K562 (cell line): Measurements from ENCODE around the gene CRCP. TPM values are rescaled to one million over a fixed set of nuclear protein-coding genes. Genes with fewer than 3 reads are reported as not detected.

Experiments
- BHLHE40 ChIP-seq: IDR thresholded peaks from 2 replicates; pipeline ENCODE4 v1.6.1; 2011; ENCODE audit warnings: low read length, improper control_type of control experiment
- CSDE1 ChIP-seq, 2 experiments: fragments of 450-650 bp; IDR thresholded peaks; 2 replicates each; pipeline ENCODE4 v1.6.1; 2016; ENCODE audit warnings: mild to moderate bottlenecking in 1 of 2
- EHMT2 ChIP-seq: fragments of 450-650 bp; IDR thresholded peaks from 2 replicates; pipeline ENCODE4 v1.6.1; 2018; ENCODE audit warnings: antibody characterized with exemption
- FOSL1 ChIP-seq: fragments of 200-800 bp; sonication (Bioruptor generic); conservative IDR thresholded peaks from 2 replicates; pipeline ENCODE4 v1.6.1; 2016; ENCODE audit warnings: missing genetic modification characterization, missing compliant biosample characterization
- FOXJ3 ChIP-seq: sonication (generic); formaldehyde crosslinking; IDR thresholded peaks from 2 replicates; pipeline ENCODE4 v1.4.0; 2020; ENCODE audit warnings: mild to moderate bottlenecking, missing genetic modification reagents
- NFE2L1 ChIP-seq: fragments of 450-650 bp; IDR thresholded peaks from 2 replicates; pipeline ENCODE4 v1.6.1; 2016; ENCODE audit warnings: missing genetic modification characterization, low read depth, mild to moderate bottlenecking, missing compliant biosample characterization, moderate library complexity, borderline replicate concordance
- POLR2A ChIP-seq: fragments of 450-650 bp; conservative IDR thresholded peaks from 2 replicates; pipeline ENCODE4 v1.6.1; 2016
- PYGO2 ChIP-seq: fragments of 450-650 bp; IDR thresholded peaks from 2 replicates; pipeline ENCODE4 v1.6.1; 2016; ENCODE audit warnings: mild to moderate bottlenecking, missing genetic modification characterization, moderate library complexity, missing compliant biosample characterization
- RCOR1 ChIP-seq, 2 experiments: IDR thresholded peaks; 2 replicates each; pipeline ENCODE4 v1.6.1; 2012; ENCODE audit warnings: low read depth in 2 of 2, low read length in 2 of 2, borderline replicate concordance in 1 of 2, improper control_type of control experiment in 1 of 2
- SIX5 ChIP-seq, 2 experiments: IDR thresholded peaks; 2 replicates each; pipeline ENCODE4 v1.6.1; 2011; ENCODE audit warnings: low read length in 2 of 2, borderline replicate concordance in 1 of 2, low read depth in 1 of 2, mild to moderate bottlenecking in 1 of 2, moderate library complexity in 1 of 2; ENCODE audit not compliant: insufficient read depth in 1 of 2
- SMAD3 ChIP-seq: fragments of 450-650 bp; formaldehyde crosslinking; conservative IDR thresholded peaks from 2 replicates; pipeline ENCODE4 v1.4.0; 2020; ENCODE audit warnings: mild to moderate bottlenecking
- SUPT5H ChIP-seq: fragments of 450-650 bp; IDR thresholded peaks from 2 replicates; pipeline ENCODE4 v1.6.1; 2016
- TEAD1 ChIP-seq, 2 experiments: fragments of 450-650 bp in 1 of 2; sonication (generic) in 1 of 2; formaldehyde crosslinking; IDR thresholded peaks; 2 replicates each; pipeline versions ENCODE4 v1.4.0 to v1.8.0; 2020 to 2022; ENCODE audit warnings: mild to moderate bottlenecking in 2 of 2, missing genetic modification reagents in 1 of 2
- ZNF24 ChIP-seq: fragments of 450-650 bp; IDR thresholded peaks from 2 replicates; pipeline ENCODE4 v1.6.1; 2016
- ZNF354B ChIP-seq: fragments of 250-450 bp; sonication (Bioruptor Pico); IDR thresholded peaks from 2 replicates; pipeline ENCODE4 v1.4.0; 2020
- polyA plus RNA-seq, 8 experiments: library from polyadenylated mRNA; depleted of rRNA in 4 of 8; stranded (reverse) in 5 of 8; unstranded in 3 of 8; fragments of >200 nt; fragmentation: Nextera tagmentation in 2 of 8; fragmentation: Illumina TruSeq in 1 of 8; extraction: Ambion mirVana in 2 of 8; extraction: Trizol in 1 of 8; gene quantifications; 2 replicates each; pipeline versions ENCODE4 v1.2.1 to v1.2.3, GENCODE V29; 2011 to 2014; ENCODE audit warnings: inconsistent platforms in 1 of 8, missing spikeins in 1 of 8
- total RNA-seq, 7 experiments: library from RNA; depleted of rRNA in 6 of 7; stranded (reverse); fragments of >200 nt in 6 of 7; fragmentation: Illumina TruSeq in 2 of 7; extraction: Trizol in 2 of 7; gene quantifications; 2 replicates each; pipeline versions ENCODE4 v1.2.1 to v1.2.3, GENCODE V29; 2011 to 2021; ENCODE audit warnings: low replicate concordance in 1 of 7
- TF ChIP-seq, protein P1 (sequence below): fragments of 450-650 bp; IDR thresholded peaks from 2 replicates; pipeline ENCODE4 v1.6.1; 2016; ENCODE audit warnings: mild to moderate bottlenecking, moderate library complexity
- TF ChIP-seq, protein P2 (sequence below): fragments of 250-450 bp; sonication (Bioruptor Pico); IDR thresholded peaks from 2 replicates; pipeline ENCODE4 v1.5.0; 2021

Gene CRCP
- total and polyA plus RNA-seq, 9 of the 15 experiments (the other 6 are each of a cell fraction or from before 2014, with no cell fraction given) = 22.1 to 58.3 (median 43.4) TPM

DNA sequence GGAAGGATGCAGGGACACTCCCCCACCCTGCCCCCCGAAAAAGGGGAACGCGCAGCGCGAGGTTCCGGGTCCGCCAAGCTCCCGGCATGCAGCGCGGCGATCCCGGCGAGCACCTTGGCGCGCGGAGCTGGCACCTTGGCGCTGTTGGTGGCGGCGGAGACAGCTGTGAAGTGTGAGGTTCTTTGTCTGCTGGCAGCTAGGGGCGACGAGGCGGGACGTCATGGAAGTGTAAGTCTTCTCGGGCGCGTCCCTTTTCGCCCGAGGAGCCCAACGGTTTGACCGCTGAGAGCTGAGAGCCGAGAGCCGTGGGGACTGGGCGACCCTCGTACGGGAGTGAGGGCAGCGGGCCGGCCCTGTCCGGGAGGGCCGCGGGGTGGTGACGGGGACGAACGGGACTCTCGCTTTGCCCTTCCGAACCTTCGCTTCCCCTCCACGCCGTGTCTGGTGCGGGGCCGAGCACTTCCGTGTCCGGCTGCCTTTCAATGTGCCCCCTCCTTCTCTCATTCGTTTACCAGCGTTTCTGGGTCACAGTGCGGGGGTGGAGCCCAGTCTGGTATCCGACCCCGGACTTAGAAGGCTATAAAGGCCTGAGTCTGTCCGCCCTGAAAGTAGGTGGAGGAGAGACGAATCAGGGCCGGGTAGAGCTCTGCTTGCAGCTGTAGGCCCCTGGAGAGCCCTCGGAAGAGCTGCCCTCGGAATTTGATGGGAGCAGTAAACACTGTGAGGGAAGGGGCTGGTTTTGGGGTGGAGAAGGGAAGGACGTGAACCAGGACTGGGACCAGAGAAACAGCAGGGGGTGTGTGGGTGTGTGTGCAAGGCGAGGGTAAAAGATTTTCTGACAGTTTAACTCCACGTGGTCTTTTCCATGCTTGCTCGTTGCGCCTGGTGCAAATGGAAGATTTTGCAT, at the start of gene CRCP (continued):
- TF ChIP-seq TEAD1 (CRISPR knock-in tag; IDR thresholded peaks at IDR 0.05) = peak; percentile 63 to 91
- TF ChIP-seq SUPT5H = peak; percentile 96
- no peak for TF ChIP-seq FOSL1 (tag)
- no peak for TF ChIP-seq BHLHE40
- TF ChIP-seq ZNF24 = no peak
- TF ChIP-seq POLR2A = peak; percentile 98
- peak in 1 of 2 experiments; percentile 46; a peak in 1 of 4 replicates for TF ChIP-seq RCOR1 (IDR thresholded peaks at IDR 0.05; ENCODE audit: borderline replicate concordance in 1 of 2, low read depth in 2 of 2, low read length in 2 of 2)
- TF ChIP-seq, protein P1, sequence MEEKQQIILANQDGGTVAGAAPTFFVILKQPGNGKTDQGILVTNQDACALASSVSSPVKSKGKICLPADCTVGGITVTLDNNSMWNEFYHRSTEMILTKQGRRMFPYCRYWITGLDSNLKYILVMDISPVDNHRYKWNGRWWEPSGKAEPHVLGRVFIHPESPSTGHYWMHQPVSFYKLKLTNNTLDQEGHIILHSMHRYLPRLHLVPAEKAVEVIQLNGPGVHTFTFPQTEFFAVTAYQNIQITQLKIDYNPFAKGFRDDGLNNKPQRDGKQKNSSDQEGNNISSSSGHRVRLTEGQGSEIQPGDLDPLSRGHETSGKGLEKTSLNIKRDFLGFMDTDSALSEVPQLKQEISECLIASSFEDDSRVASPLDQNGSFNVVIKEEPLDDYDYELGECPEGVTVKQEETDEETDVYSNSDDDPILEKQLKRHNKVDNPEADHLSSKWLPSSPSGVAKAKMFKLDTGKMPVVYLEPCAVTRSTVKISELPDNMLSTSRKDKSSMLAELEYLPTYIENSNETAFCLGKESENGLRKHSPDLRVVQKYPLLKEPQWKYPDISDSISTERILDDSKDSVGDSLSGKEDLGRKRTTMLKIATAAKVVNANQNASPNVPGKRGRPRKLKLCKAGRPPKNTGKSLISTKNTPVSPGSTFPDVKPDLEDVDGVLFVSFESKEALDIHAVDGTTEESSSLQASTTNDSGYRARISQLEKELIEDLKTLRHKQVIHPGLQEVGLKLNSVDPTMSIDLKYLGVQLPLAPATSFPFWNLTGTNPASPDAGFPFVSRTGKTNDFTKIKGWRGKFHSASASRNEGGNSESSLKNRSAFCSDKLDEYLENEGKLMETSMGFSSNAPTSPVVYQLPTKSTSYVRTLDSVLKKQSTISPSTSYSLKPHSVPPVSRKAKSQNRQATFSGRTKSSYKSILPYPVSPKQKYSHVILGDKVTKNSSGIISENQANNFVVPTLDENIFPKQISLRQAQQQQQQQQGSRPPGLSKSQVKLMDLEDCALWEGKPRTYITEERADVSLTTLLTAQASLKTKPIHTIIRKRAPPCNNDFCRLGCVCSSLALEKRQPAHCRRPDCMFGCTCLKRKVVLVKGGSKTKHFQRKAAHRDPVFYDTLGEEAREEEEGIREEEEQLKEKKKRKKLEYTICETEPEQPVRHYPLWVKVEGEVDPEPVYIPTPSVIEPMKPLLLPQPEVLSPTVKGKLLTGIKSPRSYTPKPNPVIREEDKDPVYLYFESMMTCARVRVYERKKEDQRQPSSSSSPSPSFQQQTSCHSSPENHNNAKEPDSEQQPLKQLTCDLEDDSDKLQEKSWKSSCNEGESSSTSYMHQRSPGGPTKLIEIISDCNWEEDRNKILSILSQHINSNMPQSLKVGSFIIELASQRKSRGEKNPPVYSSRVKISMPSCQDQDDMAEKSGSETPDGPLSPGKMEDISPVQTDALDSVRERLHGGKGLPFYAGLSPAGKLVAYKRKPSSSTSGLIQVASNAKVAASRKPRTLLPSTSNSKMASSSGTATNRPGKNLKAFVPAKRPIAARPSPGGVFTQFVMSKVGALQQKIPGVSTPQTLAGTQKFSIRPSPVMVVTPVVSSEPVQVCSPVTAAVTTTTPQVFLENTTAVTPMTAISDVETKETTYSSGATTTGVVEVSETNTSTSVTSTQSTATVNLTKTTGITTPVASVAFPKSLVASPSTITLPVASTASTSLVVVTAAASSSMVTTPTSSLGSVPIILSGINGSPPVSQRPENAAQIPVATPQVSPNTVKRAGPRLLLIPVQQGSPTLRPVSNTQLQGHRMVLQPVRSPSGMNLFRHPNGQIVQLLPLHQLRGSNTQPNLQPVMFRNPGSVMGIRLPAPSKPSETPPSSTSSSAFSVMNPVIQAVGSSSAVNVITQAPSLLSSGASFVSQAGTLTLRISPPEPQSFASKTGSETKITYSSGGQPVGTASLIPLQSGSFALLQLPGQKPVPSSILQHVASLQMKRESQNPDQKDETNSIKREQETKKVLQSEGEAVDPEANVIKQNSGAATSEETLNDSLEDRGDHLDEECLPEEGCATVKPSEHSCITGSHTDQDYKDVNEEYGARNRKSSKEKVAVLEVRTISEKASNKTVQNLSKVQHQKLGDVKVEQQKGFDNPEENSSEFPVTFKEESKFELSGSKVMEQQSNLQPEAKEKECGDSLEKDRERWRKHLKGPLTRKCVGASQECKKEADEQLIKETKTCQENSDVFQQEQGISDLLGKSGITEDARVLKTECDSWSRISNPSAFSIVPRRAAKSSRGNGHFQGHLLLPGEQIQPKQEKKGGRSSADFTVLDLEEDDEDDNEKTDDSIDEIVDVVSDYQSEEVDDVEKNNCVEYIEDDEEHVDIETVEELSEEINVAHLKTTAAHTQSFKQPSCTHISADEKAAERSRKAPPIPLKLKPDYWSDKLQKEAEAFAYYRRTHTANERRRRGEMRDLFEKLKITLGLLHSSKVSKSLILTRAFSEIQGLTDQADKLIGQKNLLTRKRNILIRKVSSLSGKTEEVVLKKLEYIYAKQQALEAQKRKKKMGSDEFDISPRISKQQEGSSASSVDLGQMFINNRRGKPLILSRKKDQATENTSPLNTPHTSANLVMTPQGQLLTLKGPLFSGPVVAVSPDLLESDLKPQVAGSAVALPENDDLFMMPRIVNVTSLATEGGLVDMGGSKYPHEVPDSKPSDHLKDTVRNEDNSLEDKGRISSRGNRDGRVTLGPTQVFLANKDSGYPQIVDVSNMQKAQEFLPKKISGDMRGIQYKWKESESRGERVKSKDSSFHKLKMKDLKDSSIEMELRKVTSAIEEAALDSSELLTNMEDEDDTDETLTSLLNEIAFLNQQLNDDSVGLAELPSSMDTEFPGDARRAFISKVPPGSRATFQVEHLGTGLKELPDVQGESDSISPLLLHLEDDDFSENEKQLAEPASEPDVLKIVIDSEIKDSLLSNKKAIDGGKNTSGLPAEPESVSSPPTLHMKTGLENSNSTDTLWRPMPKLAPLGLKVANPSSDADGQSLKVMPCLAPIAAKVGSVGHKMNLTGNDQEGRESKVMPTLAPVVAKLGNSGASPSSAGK = peak; percentile 62
- no peak for TF ChIP-seq SIX5 (IDR thresholded peaks at IDR 0.05; ENCODE audit: borderline replicate concordance in 1 of 2, insufficient read depth in 1 of 2, low read depth in 1 of 2, low read length in 2 of 2)
- TF ChIP-seq NFE2L1 (tag) = no peak
- TF ChIP-seq, protein P2, sequence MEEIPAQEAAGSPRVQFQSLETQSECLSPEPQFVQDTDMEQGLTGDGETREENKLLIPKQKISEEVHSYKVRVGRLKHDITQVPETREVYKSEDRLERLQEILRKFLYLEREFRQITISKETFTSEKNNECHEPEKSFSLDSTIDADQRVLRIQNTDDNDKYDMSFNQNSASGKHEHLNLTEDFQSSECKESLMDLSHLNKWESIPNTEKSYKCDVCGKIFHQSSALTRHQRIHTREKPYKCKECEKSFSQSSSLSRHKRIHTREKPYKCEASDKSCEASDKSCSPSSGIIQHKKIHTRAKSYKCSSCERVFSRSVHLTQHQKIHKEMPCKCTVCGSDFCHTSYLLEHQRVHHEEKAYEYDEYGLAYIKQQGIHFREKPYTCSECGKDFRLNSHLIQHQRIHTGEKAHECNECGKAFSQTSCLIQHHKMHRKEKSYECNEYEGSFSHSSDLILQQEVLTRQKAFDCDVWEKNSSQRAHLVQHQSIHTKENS (CRISPR knock-in tag) = no peak
- no peak for TF ChIP-seq PYGO2 (tag)
- TF ChIP-seq EHMT2 = 0 out of 2 replicates have a peak, but pooled peaks have one; percentile 10
- no peak for TF ChIP-seq ZNF354B (CRISPR knock-in tag)
- no peak for TF ChIP-seq CSDE1 (IDR thresholded peaks at IDR 0.05)
- TF ChIP-seq FOXJ3 (CRISPR knock-in tag) = no peak
- TF ChIP-seq SMAD3 (CRISPR knock-in tag) = no peak
